Stimulated activated CD8-positive, alpha-beta memory T cell treated with anti-CD3 and anti-CD28 coated beads, Interleukin-15, amount 100 ng/mL, for 4 hours (primary cell): Measurements from ENCODE around the gene INS.

Source experiments
- DNase-seq, 2 donors: peaks; one replicate each; pipeline ENCODE4 v3.0.0-alpha.2; 2020; ENCODE audit warnings: low read depth in 2 of 2

Gene INS

GRCh38 chr11:2144544-2145248 is 16.3 kb downstream of the INS start:
- no peak for DNase-seq

GRCh38 chr11:2143799-2144543 is 17.0 kb downstream of the INS start:
- DNase-seq = no peak

- no peak for DNase-seq
These were observed 17.6 kb downstream of the INS start for GRCh38 chr11:2143477-2143798.

GRCh38 chr11:2142762-2143202 is 18.2 kb downstream of the INS start:
- peak in 1 of 2 donors; percentile 21 for DNase-seq

DNA sequence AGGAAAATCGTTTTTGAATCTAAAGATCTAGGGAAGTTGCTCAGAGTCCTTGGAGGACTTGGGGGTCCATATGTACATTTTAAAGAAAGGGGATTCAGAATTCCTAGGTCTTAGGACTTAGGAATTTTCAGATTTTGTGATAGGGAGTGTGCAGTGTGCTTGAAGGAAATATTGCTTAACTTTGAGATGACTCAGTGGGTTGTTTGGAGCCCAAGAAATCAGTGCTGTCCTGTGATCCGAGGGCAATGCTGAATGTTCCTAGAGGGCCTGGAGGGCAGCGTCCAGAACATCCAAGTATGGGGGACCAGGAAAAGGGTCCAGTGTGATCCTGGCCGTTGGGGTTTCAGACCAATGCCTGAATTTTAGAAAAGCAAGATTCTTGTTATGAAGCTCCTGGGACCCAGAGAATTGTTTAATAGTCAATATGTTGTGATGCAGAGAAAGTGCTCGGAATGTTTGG is 18.7 kb downstream of the INS start:
- DNase-seq = no peak

- DNase-seq = no peak
These were observed 20.3 kb downstream of the INS start for GRCh38 chr11:2140411-2141400.

GRCh38 chr11:2139621-2140337 is 21.2 kb downstream of the INS start:
- no peak for DNase-seq

DNA sequence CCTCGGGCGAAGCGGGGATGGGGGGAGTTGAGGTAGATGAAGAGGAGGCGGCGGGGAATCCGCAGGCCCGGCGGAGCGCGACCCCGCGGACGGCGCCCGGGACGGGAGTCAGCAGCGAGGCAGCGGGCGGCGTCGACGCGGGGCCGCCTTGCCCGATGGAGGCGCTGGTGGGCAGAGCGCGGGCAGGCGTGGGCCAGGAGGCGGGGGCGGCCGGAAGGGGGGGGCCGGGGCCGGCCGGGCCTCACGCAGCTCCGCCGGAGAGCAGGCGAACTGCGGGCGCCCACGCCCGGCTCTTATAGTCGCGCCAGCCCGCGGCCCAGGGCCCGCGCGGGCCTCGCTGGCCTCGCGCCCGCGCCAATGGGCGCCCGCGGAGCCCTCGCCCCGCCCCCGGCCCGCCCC is 21.9 kb downstream of the INS start, which contains the start of gene IGF2:
Gene IGF2 (minus strand): TSS at position 267 of the 399 bp plus-strand sequence. CDS start 3,866 bp downstream, outside the sequence.
- peak in 1 of 2 donors; percentile 17 for DNase-seq

DNA sequence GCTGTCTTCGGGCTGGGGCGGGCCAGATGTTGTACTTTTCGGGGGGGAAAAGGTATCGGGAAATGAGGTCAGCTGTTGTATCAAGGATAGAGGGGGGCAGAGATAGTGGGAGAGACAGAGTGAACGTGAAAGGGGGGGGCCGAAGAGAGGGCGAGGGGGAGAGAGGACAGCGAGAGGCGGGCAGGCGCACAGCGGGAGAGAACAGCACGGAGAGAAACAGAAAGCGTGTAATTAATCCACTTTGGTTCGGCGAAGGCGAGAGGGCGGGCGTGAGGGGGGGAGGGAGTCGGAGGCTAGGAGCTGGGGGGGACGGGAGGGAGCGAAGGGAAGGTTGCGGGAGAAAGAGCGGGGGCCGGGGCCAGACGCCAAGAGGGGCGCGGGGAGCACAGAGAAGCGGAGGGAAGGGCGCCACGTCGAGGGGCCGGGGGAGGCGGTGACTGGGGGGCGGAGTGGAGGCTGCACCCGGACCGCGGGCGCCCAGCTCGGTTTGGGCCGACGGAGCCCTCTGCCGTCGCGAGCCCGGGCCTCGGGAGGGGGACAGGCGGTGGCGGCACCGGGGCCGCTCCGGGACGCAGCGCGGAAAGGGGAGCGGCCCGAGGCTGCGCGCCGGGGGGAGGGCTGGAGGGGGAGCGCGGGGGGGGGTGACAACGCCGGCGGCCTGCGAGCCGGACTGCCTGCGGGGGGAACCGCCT is 22.4 kb downstream of the INS start:
- no peak for DNase-seq

- no peak for DNase-seq
These were observed 23.0 kb downstream of the INS start for GRCh38 chr11:2138068-2138430.

GRCh38 chr11:2137202-2138067 is 23.6 kb downstream of the INS start:
- DNase-seq = no peak

DNA sequence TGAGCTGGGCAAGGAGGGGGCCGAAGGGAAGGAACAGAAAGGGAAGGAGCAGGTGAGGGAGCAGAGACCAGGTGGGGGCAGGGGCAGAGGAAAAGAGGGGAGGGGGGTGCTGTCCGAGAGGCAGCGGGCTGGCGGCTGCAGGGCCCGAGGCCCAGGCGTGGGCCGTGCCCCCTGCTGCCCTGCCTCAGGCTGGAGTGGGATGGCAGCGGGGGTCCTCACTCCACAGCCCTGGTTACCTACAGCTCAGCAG is 24.1 kb downstream of the INS start:
- DNase-seq = no peak

GRCh38 chr11:2136209-2136951 is 24.6 kb downstream of the INS start:
- no peak for DNase-seq

- no peak for DNase-seq
These were observed 25.3 kb downstream of the INS start for GRCh38 chr11:2135648-2136201.

DNA sequence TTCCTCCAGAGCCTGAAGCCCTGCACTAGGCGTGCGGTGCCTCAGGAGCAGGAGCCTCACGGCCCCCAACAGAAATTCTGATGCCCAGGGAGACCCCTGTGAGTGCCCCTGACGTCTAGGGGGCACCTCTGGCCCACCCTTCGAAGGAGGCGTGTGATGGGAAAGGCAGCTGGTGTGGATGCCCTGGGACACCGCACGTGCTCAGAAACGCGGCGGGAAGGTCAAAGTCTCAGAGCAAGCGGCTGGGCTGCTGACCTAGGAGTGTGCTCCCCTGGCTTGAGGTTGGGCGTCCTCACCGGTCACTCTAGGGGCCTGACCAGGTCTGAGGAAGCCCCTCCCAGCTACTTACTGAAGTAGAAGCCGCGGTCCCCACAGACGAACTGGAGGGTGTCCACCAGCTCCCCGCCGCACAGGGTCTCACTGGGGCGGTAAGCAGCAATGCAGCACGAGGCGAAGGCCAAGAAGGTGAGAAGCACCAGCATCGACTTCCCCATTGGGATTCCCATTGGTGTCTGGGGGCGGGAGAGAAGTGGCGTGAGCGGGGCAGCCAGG is 25.9 kb downstream of the INS start:
- no peak for DNase-seq

- no peak for DNase-seq
These were observed 26.7 kb downstream of the INS start for GRCh38 chr11:2134022-2135010.

GRCh38 chr11:2133241-2134021 is 27.6 kb downstream of the INS start:
- no peak for DNase-seq
